Measurements from ENCODE around the gene C19orf12.

C19orf12 gene

GRCh38 chr19:29724746-29725145 lies 9.7 kb upstream of the C19orf12 start:
- H3F3A ChIP-seq (ENCODE audit: control insufficient read depth, insufficient read depth) = no peaks in the 10 kb centered on the region
- TF ChIP-seq, protein P1, sequence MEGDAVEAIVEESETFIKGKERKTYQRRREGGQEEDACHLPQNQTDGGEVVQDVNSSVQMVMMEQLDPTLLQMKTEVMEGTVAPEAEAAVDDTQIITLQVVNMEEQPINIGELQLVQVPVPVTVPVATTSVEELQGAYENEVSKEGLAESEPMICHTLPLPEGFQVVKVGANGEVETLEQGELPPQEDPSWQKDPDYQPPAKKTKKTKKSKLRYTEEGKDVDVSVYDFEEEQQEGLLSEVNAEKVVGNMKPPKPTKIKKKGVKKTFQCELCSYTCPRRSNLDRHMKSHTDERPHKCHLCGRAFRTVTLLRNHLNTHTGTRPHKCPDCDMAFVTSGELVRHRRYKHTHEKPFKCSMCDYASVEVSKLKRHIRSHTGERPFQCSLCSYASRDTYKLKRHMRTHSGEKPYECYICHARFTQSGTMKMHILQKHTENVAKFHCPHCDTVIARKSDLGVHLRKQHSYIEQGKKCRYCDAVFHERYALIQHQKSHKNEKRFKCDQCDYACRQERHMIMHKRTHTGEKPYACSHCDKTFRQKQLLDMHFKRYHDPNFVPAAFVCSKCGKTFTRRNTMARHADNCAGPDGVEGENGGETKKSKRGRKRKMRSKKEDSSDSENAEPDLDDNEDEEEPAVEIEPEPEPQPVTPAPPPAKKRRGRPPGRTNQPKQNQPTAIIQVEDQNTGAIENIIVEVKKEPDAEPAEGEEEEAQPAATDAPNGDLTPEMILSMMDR (IDR thresholded peaks at IDR 0.05; ENCODE audit: low read depth, low read length, poor library complexity, severe bottlenecking) = no peak
- no peak for TF ChIP-seq EZH2phosphoT487 (IDR thresholded peaks at IDR 0.05; ENCODE audit: borderline replicate concordance, low read length)
- H3K4me3 ChIP-seq (ENCODE audit: low read length) = no peak overlapping the region
- H3K4me2 ChIP-seq (ENCODE audit: low read length) = no peak overlapping the region
- H3K36me3 ChIP-seq (ENCODE audit: control insufficient read depth, low read length) = no peaks in the 10 kb centered on the region
- no peaks in the 10 kb centered on the region for H4K20me1 ChIP-seq (ENCODE audit: control insufficient read depth, insufficient read depth, low read depth, low read length)
- H3K9me2 ChIP-seq (replicated peaks; ENCODE audit: control insufficient read depth, low read length) = no peaks in the 10 kb centered on the region
- H3K27me3 ChIP-seq (ENCODE audit: control insufficient read depth, low read length) = peaks cover 33% of the 10 kb centered on the region
- H3K27ac ChIP-seq (ENCODE audit: low read depth, low read length) = no peak overlapping the region
- H3K9me3 ChIP-seq (ENCODE audit: control insufficient read depth, insufficient read depth, low read length) = no peaks in the 10 kb centered on the region
- no peaks in the 10 kb centered on the region for H3K79me2 ChIP-seq (ENCODE audit: control insufficient read depth, low read length)
- no peaks in the 10 kb centered on the region for H3K4me1 ChIP-seq (ENCODE audit: control insufficient read depth, low read length)

- Histone ChIP-seq H3K36me3 (ENCODE audit: control insufficient read depth, low read length) (no peaks in the 10 kb centered on the region), H3K79me2 (ENCODE audit: control insufficient read depth, low read length) (no peaks in the 10 kb centered on the region), H3F3A (ENCODE audit: control insufficient read depth, insufficient read depth) (no peaks in the 10 kb centered on the region), H3K4me1 (ENCODE audit: control insufficient read depth, low read length) (no peaks in the 10 kb centered on the region), H3K4me3 (ENCODE audit: low read length) (no peak overlapping the region), H3K4me2 (ENCODE audit: low read length) (peak overlapping the region; percentile 31), H3K27ac (ENCODE audit: low read depth, low read length) (no peak overlapping the region), H4K20me1 (ENCODE audit: control insufficient read depth, insufficient read depth, low read depth, low read length) (no peaks in the 10 kb centered on the region), H3K9me3 (ENCODE audit: control insufficient read depth, insufficient read depth, low read length) (no peaks in the 10 kb centered on the region), H3K9me2 (replicated peaks; ENCODE audit: control insufficient read depth, low read length) (no peaks in the 10 kb centered on the region), H3K27me3 (ENCODE audit: control insufficient read depth, low read length) (peaks cover 30% of the 10 kb centered on the region)
- TF ChIP-seq EZH2phosphoT487 (IDR thresholded peaks at IDR 0.05; ENCODE audit: borderline replicate concordance, low read length) = 0 out of 2 replicates have a peak, but pooled peaks have one; percentile 63
- TF ChIP-seq, protein P1 (IDR thresholded peaks at IDR 0.05; ENCODE audit: low read depth, low read length, poor library complexity, severe bottlenecking) = no peak
Measured at GRCh38 chr19:29724102-29724641, 9.1 kb upstream of the C19orf12 start.

DNA sequence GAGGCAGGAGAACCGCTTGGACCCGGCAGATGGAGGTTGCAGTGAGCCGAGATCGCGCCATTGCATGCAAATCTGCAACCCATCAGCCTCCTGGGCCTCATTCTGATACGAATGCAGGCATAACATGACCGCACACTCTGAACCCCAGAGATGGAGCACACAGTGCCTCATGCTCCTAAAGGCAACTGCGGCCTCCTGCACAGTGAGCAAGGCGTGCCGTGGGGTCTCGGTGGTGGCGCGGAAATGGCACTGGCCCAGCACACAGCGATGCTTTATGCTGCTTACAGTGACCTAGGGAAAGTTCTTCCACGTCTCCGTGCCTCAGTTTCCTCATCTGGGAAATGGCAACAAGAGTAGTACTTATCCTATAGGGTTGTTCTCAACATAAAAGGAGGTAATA lies 2.0 kb upstream of the C19orf12 start:
- peaks cover 4% of the 10 kb centered on the region for H3K36me3 ChIP-seq (ENCODE audit: control insufficient read depth, low read length)
- no peaks in the 10 kb centered on the region for H3K27me3 ChIP-seq (ENCODE audit: control insufficient read depth, low read length)
- no peaks in the 10 kb centered on the region for H3K9me3 ChIP-seq (ENCODE audit: control insufficient read depth, insufficient read depth, low read length)
- peak overlapping the region; percentile 81; the same call in 1 of the 2 replicates for H3K4me2 ChIP-seq (ENCODE audit: low read length)
- H4K20me1 ChIP-seq (ENCODE audit: control insufficient read depth, insufficient read depth, low read depth, low read length) = peaks cover 5% of the 10 kb centered on the region; the same call in 1 of the 2 replicates
- peaks cover 35% of the 10 kb centered on the region for H3K79me2 ChIP-seq (ENCODE audit: control insufficient read depth, low read length)
- H3F3A ChIP-seq (ENCODE audit: control insufficient read depth, insufficient read depth) = peaks cover 4% of the 10 kb centered on the region; the same call in 1 of the 2 replicates
- H3K9me2 ChIP-seq (replicated peaks; ENCODE audit: control insufficient read depth, low read length) = no peaks in the 10 kb centered on the region
- TF ChIP-seq EZH2phosphoT487 (IDR thresholded peaks at IDR 0.05; ENCODE audit: borderline replicate concordance, low read length) = no peak
- TF ChIP-seq, protein P1 (IDR thresholded peaks at IDR 0.05; ENCODE audit: low read depth, low read length, poor library complexity, severe bottlenecking) = no peak
- H3K4me3 ChIP-seq (ENCODE audit: low read length) = no peak overlapping the region
- H3K4me1 ChIP-seq (ENCODE audit: control insufficient read depth, low read length) = peaks cover 19% of the 10 kb centered on the region
- H3K27ac ChIP-seq (ENCODE audit: low read depth, low read length) = no peak overlapping the region

All from DOHH2 (cell line).